Activated naive CD4-positive, alpha-beta T cell treated with anti-CD3 and anti-CD28 coated beads, Interleukin-2, amount 50 U/mL, for 24 hours (primary cell): ENCODE measurements around the gene NFAM1.

Source experiments
- H3K27ac Mint-ChIP-seq: one replicate; pipeline ENCODE4 v1.8.0; 2021; ENCODE audit warnings: mild to moderate bottlenecking, mixed read lengths
- H3K27me3 Mint-ChIP-seq: one replicate; pipeline ENCODE4 v1.8.0; 2021; ENCODE audit warnings: mixed read lengths
- H3K36me3 Mint-ChIP-seq: one replicate; pipeline ENCODE4 v1.8.0; 2021; ENCODE audit warnings: mixed read lengths
- H3K4me1 Mint-ChIP-seq: one replicate; pipeline ENCODE4 v1.8.0; 2021; ENCODE audit warnings: mixed read lengths
- H3K4me3 Mint-ChIP-seq: one replicate; pipeline ENCODE4 v1.8.0; 2021; ENCODE audit warnings: mild to moderate bottlenecking, mixed read lengths
- H3K9me3 Mint-ChIP-seq: one replicate; pipeline ENCODE4 v1.8.0; 2021; ENCODE audit warnings: mixed read lengths

Gene NFAM1

DNA sequence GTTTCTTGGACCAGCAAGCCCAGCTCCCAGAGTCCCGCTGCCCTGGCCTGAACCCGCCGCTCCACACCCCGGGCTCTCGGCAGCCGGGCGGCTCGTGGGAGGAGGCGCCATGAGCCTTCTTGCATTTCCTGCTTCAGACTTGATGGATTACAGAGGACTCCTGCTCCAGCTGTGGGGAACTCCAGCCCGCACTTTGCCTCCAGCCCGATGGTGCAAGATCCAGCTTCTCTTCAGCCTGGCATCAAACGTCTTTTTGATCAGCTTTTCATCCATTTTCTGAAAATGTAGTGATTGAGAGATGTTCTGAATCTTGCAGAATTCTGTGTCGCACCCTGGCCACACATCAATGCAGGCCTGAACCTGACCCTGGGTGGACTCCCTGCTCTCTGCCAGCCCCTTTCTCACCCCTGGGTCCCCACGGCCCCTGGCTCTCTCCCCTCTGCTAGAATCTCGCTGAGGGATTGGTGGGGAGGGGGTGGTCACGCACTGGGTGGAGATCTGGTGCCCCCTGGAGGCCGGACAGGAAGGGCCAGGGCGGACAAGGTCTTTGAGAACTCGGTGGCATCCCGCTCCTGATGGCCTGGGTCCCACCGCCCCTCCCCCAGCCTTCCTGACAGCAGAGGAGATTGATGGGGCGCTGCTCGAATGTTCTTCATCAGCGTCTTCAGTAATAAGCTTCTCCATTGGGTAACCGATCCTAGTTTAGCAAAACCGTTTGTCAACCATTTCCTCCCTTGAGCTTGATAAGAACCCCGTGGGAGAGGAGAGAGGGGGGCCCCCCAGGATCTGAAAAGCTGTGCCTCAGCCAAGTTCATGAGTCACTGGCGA lies 12.1 kb upstream of the NFAM1 start:
- peaks cover 27% of the 10 kb centered on the region for H3K4me1 Mint-ChIP-seq
- peak overlapping the region; percentile 73 for H3K4me3 Mint-ChIP-seq
- no peaks in the 10 kb centered on the region for H3K27me3 Mint-ChIP-seq
- H3K36me3 Mint-ChIP-seq = no peaks in the 10 kb centered on the region
- peak overlapping the region; percentile 85 for H3K27ac Mint-ChIP-seq
- no peaks in the 10 kb centered on the region for H3K9me3 Mint-ChIP-seq

DNA sequence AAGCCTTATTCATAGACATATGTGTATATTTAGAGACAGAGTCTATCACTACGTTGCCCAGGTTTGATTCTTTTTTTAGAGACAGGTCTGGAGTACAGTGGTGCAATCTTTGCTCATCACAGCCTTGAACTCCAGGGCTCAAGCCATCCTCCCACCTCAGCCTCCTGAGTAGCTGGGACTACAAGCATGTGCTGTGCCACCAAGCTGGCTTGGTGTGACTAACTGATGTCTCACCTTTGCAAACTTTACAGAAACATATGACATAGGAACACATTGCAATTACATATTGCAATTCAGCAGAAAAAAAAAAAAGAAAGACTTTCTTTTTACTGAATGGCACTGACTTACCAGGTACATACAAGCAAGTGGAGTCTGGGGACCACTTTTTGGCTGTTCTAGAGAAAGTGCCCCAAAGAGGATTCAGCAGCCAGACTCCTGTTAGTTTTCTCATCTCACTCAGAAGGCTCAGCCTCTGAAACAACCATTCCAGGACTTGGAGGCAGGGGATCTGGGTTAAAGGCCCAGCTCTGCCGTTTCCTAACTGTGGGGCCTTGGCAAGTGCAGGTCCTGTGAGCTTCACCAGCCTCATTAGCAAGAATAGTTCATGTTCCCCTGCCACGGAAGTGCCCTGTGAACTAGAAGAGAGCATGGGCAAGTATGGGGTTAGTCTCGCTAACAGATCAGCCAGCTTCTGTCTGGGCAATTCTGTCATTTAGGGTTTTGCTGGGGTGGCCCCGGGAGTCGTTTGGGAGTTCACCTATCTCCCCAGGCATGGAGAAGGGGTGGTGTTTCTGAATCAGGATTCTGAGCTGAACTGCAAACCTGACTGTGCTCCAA lies 11.3 kb upstream of the NFAM1 start:
- H3K4me3 Mint-ChIP-seq = peak overlapping the region; percentile 73

DNA sequence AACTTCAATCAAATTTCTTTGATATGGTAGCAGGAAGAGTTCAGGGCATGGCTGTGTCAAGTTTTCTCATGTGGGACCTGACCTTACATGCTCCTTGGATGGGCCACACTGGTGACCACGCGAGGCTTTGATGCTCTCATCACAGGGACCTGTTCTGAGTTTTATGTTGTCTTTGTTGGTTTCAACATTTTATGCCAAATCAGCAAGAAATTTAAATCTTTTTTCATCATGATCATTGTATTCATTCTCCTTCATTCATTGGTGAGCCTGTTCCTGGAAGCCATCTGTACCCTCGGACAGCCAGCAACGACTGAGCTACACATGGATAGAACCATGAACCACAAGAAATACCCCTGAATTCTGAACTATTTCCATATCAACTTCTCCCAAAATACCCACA lies 10.5 kb upstream of the NFAM1 start:
- Mint-ChIP-seq H3K27me3 (no peaks in the 10 kb centered on the region), H3K4me1 (peaks cover 27% of the 10 kb centered on the region), H3K4me3 (no peak overlapping the region), H3K36me3 (no peaks in the 10 kb centered on the region), H3K27ac (no peak overlapping the region), H3K9me3 (no peaks in the 10 kb centered on the region)

More for the DNA sequence above, 11.3 kb upstream of the NFAM1 start:
- H3K27me3 Mint-ChIP-seq = no peaks in the 10 kb centered on the region
- H3K27ac Mint-ChIP-seq = peak overlapping the region; percentile 85
- H3K9me3 Mint-ChIP-seq = no peaks in the 10 kb centered on the region
- peaks cover 27% of the 10 kb centered on the region for H3K4me1 Mint-ChIP-seq
- H3K36me3 Mint-ChIP-seq = no peaks in the 10 kb centered on the region

DNA sequence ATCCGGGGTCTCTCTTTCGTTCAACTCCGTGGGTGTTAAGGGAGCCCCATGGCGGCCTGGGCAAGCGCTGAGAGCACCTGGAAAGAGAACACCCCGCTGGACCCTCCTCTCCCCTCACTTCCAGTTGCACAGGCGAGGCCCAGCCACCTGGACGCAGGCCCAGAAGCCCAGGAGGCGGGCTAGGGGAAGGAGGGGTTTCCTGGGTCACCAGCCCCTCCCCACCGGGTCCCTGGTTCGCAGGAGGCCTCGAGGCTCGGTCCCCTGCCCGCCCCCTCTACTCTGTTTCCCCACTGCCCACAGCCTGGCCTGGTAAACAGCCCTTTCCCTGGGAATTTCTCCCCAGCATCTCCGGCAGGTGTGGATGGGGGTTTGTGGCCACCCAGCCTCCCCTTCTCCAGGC lies 8.5 kb upstream of the NFAM1 start:
- Mint-ChIP-seq H3K4me1 (peaks cover 31% of the 10 kb centered on the region), H3K27me3 (no peaks in the 10 kb centered on the region), H3K36me3 (no peaks in the 10 kb centered on the region), H3K27ac (peak overlapping the region; percentile 43), H3K4me3 (no peak overlapping the region), H3K9me3 (no peaks in the 10 kb centered on the region)

DNA sequence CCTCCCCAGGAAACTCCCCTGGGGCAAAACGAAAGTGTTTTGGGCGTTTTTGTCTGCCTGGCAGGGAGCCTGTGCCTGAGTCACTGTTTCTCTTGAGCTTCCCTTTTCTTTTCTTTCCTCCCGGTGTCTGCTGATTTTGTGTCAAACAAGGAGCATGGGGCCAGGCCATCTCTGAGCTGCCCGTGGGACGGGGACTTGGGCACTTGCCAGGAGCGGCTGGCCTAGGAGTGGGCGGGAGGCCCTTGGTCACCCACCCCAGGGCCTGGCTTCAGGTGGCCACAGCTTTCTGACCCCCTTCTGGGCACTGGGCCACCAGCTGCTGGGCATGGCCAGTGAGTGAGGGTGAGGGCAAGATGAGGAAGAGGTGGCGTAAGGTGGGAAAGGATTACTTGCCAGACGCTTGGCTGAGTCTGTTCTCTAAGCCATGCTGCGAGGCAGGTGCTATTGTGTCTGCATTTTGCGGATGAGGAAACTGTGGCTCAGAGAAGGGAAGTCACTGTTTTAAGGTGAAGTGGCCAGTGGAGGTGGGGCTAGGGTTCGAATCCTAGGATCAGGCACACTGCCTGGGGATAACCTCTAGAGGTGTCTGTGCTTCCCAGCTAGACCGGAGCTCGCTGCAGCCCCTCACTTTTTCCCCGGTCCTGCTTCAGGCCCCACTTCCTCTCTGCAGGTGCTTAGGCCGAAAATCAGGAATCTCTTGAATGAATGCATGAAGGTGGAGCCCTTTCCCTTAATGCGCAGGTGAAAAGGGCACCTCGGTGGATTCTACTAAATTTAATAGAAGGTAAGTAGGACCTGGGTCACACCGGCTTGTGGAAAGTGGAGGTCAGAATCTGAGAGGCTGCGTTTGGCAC lies 7.8 kb upstream of the NFAM1 start:
- H3K9me3 Mint-ChIP-seq = no peaks in the 10 kb centered on the region
- no peaks in the 10 kb centered on the region for H3K27me3 Mint-ChIP-seq
- peak overlapping the region; percentile 6 for H3K27ac Mint-ChIP-seq
- H3K4me3 Mint-ChIP-seq = no peak overlapping the region
- no peaks in the 10 kb centered on the region for H3K36me3 Mint-ChIP-seq
- peaks cover 27% of the 10 kb centered on the region for H3K4me1 Mint-ChIP-seq

DNA sequence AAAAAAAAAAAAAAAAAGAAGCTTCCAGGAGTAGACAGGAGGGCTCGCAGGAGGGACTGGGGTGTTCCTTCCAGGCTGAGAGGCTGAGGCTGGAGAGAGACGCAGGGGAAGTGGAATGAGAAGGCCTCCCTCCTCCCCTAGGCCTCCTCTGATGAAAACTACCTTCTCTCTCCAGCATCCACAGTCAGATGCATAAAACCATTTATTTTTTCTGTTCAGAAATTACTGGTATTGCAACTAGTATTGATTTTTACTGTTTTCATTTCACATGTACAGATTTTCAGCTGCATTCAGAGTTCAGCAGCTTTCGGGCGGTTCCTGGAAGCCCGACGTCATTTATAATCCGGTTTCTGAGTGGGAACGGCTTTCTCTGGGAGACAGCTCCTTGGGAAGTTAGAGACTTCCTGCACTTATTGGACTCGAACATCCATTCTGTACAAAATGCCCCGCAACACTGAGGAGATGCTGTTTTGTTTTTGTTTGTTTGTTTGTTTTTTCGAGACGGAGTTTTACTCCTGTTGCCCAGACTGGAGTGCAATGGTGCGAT lies 6.9 kb upstream of the NFAM1 start:
- Mint-ChIP-seq H3K9me3 (no peaks in the 10 kb centered on the region), H3K4me3 (no peak overlapping the region), H3K36me3 (no peaks in the 10 kb centered on the region), H3K27me3 (no peaks in the 10 kb centered on the region), H3K27ac (no peak overlapping the region), H3K4me1 (peaks cover 17% of the 10 kb centered on the region)

DNA sequence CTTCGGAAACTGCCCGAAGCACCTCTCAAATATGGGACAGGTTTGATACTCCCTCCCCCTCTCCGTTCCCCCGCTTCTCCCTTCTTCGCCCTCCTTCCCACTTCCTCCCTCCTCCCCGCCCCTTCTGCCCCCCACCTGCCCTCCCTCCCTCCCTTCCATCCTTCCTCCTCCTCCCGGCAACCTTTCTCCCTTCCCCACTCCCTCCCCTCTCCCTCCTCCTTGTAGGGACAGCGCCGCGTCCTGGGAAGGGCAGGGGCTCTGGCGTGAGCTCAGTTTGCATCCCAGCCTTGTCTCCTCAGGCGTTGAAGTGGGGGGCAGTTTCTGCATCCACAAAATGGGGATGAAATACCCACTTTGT lies 6.1 kb upstream of the NFAM1 start:
- H3K4me3 Mint-ChIP-seq = peak overlapping the region; percentile 11
- H3K9me3 Mint-ChIP-seq = no peaks in the 10 kb centered on the region
- peaks cover 9% of the 10 kb centered on the region for H3K4me1 Mint-ChIP-seq
- H3K27me3 Mint-ChIP-seq = no peaks in the 10 kb centered on the region
- H3K36me3 Mint-ChIP-seq = no peaks in the 10 kb centered on the region
- H3K27ac Mint-ChIP-seq = no peak overlapping the region

DNA sequence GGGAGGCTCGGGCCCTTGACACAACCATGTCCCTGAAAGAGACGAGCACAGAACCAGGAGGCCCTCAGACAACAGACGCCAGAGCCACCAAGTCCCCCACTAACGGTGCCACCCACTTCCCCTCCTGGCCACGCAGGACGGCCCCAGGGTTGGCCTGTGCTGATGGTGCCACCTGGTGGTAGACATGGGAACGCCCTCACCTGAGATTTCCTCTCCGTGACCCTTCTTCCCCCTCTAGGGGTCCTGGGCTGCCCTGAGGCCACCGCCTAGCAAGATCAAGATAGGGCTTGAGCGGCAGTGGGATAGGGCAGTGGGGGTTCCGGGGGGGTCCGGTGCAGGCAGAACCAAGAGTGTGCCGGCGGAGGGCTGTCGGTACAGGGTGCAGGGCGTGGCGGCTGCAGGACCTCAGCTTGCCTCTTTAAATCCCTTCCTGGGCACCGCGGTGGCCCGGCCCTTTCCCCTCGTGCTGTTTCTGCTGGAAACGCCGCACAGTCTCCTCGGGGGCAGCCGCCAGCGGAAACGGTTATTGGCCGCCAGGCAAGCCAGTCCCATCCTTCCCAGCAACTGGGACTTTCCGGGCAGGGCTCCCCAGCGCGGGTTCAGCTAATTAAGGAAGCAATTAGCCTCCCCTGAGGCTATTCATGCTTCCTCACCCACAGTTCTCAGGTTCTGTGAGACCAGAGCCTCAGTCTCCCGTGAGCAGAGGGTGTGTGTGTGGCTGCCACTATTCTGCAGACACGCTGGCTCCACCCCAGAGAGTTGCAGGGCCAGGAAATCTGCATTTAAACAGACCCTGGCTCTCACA lies 5.5 kb upstream of the NFAM1 start:
- H3K27me3 Mint-ChIP-seq = no peaks in the 10 kb centered on the region
- peaks cover 4% of the 10 kb centered on the region for H3K4me1 Mint-ChIP-seq
- H3K27ac Mint-ChIP-seq = no peak overlapping the region
- H3K36me3 Mint-ChIP-seq = no peaks in the 10 kb centered on the region
- peak overlapping the region; percentile 61 for H3K4me3 Mint-ChIP-seq
- H3K9me3 Mint-ChIP-seq = no peaks in the 10 kb centered on the region

DNA sequence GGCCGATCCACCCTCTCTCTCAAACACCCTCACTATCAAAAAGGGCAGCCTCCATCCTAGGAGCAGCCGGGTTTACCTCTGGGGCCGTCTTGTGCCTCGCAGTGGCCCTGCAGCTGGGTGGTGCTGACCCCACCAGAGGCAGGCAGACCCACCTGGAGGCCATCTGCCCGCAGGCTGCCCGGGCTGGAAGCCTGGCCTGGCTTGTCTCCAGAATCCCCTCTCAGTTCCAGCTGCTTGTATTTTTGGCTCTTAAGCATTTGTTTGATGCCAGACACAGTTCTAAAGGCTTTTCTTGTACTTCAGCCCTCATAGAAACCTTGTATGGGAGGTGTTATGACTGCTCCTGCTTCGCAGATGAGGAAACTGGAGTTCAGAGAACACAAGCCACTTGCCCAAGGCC lies 4.2 kb upstream of the NFAM1 start:
- H3K27ac Mint-ChIP-seq = no peak overlapping the region
- no peaks in the 10 kb centered on the region for H3K36me3 Mint-ChIP-seq
- H3K4me3 Mint-ChIP-seq = no peak overlapping the region
- H3K27me3 Mint-ChIP-seq = peaks cover 1% of the 10 kb centered on the region
- peaks cover 4% of the 10 kb centered on the region for H3K4me1 Mint-ChIP-seq
- H3K9me3 Mint-ChIP-seq = no peaks in the 10 kb centered on the region

DNA sequence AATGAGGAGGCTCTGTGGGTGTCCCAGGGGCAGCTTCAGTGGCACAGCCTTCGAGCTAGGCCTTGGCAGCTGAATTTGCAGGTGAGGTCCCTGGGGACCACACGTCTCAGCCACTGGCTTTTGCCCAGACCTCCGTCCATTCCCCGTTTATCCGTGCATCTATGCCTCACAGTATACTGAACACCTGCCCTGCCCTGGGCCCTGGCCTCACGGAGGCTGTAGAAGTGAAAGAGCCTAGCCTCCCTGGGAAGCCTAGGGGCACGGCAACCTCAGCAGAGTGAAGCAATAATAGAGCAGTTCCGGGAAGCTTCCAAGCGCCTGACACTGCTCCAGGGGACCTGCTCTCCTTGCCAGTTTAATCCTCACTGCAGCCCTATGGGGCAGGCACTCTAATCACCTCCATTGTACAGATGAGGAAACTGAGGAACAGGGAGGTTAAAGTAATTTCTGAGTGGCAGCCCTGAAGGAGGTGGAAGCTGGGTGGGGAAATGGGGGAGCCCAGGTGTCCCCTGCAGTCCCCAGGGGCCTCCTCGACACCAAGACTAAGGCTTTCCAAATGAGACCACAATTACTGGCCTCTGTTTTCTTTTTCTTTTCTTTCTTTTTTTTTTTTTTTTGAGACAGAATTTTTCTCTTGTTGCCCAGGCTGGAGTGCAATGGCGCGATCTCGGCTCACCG lies 2.7 kb upstream of the NFAM1 start:
- no peak overlapping the region for H3K27ac Mint-ChIP-seq
- H3K27me3 Mint-ChIP-seq = peaks cover 1% of the 10 kb centered on the region
- H3K4me1 Mint-ChIP-seq = peaks cover 4% of the 10 kb centered on the region
- H3K4me3 Mint-ChIP-seq = no peak overlapping the region
- H3K9me3 Mint-ChIP-seq = no peaks in the 10 kb centered on the region
- no peaks in the 10 kb centered on the region for H3K36me3 Mint-ChIP-seq

DNA sequence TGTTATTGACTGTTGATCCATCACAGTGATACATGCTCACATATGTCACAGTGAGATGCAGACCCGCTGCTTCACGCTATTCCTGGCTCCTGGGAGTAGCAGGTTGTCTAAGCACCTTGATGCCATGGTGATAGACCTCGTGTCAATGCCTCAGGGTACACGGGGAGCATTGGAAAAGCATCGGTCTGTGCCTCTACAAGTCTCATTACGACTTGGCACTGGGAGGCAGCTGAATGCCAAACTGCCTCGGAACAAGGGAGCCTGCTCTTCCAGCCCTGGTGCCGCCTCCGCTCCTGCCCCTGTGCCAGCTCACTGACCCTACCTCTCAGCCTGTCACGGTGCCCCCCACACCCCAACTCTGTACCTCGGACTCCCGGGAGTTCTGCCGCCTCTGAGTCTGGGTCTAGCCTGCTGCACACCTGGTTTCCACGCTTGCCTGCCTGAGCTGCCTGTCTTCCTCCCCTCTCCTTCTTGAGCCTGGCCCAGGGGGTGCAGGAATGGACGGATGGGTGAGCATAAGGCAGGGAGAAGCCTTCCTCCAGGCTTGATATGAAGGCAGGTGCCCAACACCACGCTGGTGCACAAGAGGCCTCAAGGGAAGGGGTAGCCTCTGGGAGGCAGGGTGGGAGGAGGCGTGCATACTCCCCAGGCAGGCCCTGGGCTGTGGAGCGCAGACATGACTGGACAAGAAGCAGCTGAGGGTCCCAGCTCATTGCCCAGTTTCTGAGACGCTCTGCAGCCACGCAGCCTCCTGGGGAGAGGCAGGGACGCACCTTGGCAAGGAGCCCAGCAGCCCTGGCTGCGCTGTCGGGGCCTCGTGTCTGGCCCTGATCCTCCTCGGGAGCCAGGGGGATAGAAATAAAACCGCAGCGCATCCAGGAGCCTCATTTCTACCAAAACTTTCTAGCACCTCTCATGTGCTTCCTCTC lies 1.8 kb upstream of the NFAM1 start:
- peaks cover 1% of the 10 kb centered on the region for H3K27me3 Mint-ChIP-seq
- no peak overlapping the region for H3K4me3 Mint-ChIP-seq
- H3K9me3 Mint-ChIP-seq = no peaks in the 10 kb centered on the region
- no peak overlapping the region for H3K27ac Mint-ChIP-seq
- no peaks in the 10 kb centered on the region for H3K36me3 Mint-ChIP-seq
- peaks cover 4% of the 10 kb centered on the region for H3K4me1 Mint-ChIP-seq

DNA sequence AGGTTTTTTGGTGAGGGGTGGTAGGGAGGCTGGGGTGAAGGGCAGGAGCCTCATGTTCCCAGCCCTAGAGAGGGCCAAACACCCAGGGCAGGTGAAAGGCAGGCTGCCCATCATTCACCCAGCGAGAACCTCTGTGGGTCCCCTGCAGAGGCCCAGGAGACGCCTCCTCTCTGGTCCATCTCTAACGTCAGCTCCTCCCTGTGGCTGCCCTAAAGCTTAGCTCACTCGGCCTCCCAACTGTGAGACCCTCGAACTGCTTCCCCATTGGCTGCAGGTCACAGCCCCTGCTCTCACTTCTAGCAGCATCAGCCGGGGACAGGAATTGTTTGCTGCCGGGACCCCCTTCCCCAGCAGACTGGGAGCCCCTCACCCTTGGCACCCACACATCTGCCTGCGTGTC lies 615 bp upstream of the NFAM1 start:
- H3K36me3 Mint-ChIP-seq = no peaks in the 10 kb centered on the region
- no peak overlapping the region for H3K27ac Mint-ChIP-seq
- H3K4me3 Mint-ChIP-seq = no peak overlapping the region
- H3K9me3 Mint-ChIP-seq = no peaks in the 10 kb centered on the region
- peaks cover 4% of the 10 kb centered on the region for H3K4me1 Mint-ChIP-seq
- H3K27me3 Mint-ChIP-seq = peaks cover 1% of the 10 kb centered on the region

DNA sequence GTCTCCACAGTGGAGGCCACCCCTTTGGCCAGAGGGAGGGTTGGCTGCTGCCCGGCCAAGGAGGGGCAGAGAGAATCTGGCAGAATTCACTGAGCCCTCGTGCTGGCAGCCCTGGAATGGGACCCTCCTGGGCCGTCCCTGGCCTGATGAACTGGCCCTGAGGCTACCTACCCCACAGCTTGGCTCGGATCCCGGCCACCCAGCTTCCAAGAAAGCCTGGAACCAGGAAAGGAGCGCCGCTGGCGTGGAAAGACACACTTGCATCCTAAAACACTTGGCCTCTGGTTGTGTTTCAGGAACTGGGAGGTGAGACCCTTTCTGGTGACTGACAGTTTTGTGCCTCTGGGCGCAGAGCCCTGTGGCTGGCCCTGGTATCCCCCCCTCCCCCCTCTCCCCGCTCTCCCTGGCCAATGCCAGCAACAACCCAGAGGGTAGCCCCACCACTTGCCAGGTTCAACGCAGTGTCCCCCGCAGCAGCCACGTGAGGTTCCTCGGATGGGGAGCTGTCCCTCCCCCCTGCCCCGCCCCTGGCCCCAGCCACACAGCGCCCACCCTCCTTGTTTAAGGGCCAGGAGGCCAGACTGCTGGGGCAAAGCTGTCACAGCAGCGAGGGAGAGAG lies 693 bp downstream of the NFAM1 start:
- Mint-ChIP-seq H3K4me1 (no peaks in the 10 kb centered on the region), H3K4me3 (no peak overlapping the region), H3K9me3 (no peaks in the 10 kb centered on the region), H3K27ac (no peak overlapping the region), H3K27me3 (peaks cover 1% of the 10 kb centered on the region), H3K36me3 (no peaks in the 10 kb centered on the region)
